Astrocyte (in vitro differentiated cells and primary cell): Measurements from ENCODE around the gene MFNG.

ENCODE experiments used
- EZH2 ChIP-seq: IDR thresholded peaks from 2 replicates; pipeline ENCODE4 v1.6.1; 2012; ENCODE audit warnings: mild to moderate bottlenecking, low read length, inconsistent platforms; ENCODE audit not compliant: insufficient read depth
- TF ChIP-seq, protein P1 (sequence below): IDR thresholded peaks from 2 replicates; pipeline ENCODE4 v1.5.1; 2011; ENCODE audit warnings: low read depth, mild to moderate bottlenecking, inconsistent platforms, low read length, moderate library complexity; ENCODE audit not compliant: insufficient read depth

DNA sequence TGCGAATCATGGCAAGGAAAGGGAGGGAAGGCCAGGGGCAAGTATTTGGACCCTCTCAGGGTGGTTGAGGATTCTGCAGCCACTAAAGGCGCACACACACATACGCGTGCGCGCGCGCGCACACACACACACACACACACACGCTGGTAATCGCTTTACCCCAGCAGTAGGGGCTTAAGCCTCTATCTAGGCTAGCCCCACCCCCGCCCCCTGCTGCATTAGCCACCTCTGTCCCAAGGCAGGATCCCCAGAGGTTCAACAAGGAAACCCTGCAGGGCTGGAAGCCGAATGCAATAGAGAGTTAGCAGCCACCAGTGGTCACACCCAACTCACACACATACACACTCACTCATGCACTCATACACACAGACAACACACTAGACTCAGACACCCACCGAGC is 30.3 kb downstream of the MFNG start:
- TF ChIP-seq, protein P1, sequence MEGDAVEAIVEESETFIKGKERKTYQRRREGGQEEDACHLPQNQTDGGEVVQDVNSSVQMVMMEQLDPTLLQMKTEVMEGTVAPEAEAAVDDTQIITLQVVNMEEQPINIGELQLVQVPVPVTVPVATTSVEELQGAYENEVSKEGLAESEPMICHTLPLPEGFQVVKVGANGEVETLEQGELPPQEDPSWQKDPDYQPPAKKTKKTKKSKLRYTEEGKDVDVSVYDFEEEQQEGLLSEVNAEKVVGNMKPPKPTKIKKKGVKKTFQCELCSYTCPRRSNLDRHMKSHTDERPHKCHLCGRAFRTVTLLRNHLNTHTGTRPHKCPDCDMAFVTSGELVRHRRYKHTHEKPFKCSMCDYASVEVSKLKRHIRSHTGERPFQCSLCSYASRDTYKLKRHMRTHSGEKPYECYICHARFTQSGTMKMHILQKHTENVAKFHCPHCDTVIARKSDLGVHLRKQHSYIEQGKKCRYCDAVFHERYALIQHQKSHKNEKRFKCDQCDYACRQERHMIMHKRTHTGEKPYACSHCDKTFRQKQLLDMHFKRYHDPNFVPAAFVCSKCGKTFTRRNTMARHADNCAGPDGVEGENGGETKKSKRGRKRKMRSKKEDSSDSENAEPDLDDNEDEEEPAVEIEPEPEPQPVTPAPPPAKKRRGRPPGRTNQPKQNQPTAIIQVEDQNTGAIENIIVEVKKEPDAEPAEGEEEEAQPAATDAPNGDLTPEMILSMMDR: no peak
- TF ChIP-seq EZH2: no peak
